IPS-NIHi11 (cell line): ENCODE results near the gene YIPF7.

ENCODE experiments used
- DNase-seq: peaks from one replicate; pipeline ENCODE4 v3.0.0; 2012; ENCODE audit warnings: mixed read lengths, low spot score

Gene YIPF7

DNA sequence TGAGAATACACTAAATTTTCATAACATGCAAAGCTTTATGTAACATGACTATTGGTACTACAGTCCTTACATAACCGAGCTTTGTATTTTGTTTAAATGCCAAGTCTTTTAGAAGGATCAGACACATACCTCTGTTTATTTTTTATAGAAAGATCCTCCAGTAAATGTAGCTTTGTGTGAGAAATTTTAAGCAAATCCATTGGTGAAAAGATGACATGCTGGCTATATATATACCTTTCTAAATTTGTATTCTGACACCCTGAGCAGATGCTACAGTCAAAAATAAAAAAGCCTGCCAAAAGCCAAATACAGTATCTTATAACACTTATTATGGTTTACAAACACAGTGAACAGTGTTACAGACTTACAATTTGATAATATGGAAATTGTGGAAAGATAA is at the start of gene YIPF7:
Gene YIPF7 (minus strand): TSS at position 201 of the 400 bp plus-strand sequence. CDS start 1,525 bp downstream, outside the sequence.
- no peak for DNase-seq

GRCh38 chr4:44701037-44701436 is 49.6 kb upstream of the YIPF7 start:
- DNase-seq = no peak

DNA sequence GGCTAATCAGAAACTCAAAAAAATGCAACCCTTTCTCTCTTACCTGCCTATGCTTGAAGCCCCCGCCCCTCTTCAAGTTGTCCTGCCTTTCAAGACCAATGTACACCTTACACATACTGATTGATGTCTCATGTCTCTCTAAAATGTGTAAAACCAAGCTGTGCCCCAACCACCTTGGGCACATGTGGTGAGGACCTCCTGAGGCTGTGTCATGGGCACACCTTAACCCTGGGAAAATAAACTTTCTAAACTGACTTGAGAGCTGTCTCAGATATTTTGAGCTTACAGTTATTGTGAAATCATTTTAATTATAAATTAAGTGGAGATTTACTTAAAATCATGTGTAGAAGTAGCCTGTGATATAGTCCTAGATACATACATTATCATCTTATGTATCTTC is 49.0 kb upstream of the YIPF7 start:
- no peak for DNase-seq

GRCh38 chr4:44684648-44685047 is 33.2 kb upstream of the YIPF7 start:
- DNase-seq = no peak

DNA sequence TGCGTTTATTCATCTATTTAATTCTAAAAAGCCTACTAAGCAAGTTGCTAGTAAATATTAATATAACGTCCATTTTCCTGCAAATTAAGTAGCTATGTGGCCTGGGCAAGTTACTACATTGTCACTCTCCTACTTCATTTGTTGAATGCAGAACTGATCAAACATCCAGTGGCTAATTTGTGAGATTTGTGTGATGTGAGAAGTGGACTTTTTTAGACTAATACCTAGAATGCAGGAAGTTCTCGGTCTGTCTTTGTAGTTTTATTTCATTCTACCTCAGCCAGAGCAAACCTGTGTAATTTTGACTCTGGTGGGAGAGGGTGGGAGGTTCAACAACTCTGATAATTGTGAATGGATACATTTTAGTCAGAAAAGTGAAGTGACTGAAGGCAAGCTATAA is 27.6 kb upstream of the YIPF7 start:
- DNase-seq = no peak

DNA sequence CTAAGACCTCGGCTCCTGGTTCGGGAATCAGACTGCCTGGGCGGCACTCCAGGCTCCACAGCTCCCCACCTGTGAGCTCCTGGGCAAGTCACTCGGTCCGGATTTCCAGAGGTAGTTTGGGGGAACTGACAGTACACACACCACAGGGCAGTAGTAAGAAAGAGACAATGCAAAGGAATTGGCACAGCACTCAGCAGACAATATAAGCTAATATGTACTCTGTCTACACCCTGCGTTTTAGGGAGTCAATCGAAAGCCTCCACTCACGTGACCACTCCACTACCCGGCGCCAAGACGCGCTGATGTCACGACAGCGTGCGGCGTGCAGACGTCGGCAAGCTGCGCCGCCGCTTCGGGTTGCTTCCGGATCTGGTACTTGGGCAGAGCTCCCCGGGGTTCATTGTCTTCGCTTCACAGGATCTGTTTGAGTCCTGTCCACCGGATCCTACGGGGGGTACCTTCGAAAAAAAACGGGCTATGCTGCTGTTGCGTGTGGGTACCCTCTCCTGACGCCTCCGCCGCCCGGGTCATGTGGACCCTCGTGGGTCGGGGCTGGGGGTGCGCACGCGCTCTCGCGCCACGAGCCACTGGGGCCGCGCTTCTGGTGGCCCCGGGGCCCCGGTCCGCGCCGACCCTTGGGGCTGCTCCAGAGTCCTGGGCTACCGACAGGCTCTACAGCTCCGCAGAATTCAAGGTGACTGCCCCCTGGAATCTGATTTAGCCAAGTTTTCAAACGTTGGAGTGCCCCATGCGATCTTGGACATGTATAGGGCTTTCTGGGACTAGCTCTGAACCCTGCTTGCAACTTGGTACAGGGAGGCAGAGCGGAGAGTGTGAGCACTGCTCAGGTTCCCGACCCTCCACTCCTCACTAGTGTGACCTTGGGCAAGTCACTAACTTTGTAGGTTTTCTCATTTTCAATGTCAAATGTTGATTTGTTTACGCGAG is 26.9 kb upstream of the YIPF7 start, which contains the start of gene GUF1:
Gene GUF1 (plus strand): TSS at position 327 of the 948 bp plus-strand sequence. CDS start 203 bp downstream, at position 530.
- DNase-seq = peak; percentile 91

- no peak for DNase-seq
Observed at GRCh38 chr4:44675366-44675765, 23.9 kb upstream of the YIPF7 start.

DNA sequence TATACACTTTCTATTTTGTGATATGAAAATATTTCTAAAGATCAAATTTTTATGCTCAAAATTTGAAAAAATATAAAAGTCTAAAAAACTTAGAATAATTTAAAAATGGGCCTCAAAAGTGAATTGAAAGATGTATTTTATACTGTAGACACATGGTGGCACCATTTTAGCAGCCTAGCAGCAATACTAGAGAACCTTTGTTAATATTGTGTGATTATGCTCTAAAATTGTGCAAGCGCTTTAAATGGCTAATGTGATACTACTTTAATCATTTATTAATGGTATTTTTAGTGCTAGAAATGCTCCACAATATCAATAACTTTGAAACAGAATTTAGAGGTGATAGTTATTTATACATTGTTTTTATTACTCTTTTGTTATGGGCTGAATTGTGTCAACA is 23.0 kb upstream of the YIPF7 start:
- no peak for DNase-seq

GRCh38 chr4:44671636-44672035 is 20.2 kb upstream of the YIPF7 start:
- DNase-seq = no peak

- DNase-seq = no peak
Observed at GRCh38 chr4:44670506-44671199, 19.2 kb upstream of the YIPF7 start.

GRCh38 chr4:44668526-44668925 is 17.1 kb upstream of the YIPF7 start:
- no peak for DNase-seq

- DNase-seq = no peak
Observed at GRCh38 chr4:44663539-44664263, 12.3 kb upstream of the YIPF7 start.

GRCh38 chr4:44662623-44663005 is 11.2 kb upstream of the YIPF7 start:
- no peak for DNase-seq

DNA sequence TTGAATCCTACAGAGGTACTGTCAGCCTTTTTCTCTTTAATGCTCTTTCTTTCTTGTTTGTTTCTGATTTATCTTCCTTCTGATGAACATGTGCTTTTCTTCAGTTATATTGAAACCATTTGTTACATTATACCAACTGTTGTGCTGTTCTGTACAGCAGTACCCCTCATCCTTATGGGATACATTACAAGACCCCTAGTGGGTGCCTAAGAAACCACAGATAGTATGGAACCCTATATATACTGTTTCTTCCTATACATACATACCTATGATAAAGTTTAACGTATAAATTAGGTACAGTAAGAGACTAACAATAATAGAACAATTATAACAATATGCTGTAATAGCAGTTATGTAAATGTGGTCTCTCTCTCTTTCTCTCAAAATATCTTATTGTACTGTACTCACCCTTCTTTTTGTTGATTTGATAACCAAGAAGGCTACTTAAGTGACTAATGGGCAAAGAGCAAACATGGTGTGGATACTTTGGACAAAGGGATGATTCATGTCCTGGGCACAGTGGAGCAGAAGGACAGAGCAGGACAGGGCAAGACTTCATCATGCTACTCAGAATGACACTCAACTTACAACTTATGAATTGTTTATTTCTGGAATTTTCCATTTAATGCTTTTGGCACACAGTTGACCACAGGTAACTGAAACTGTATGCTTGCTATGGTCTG is 10.7 kb upstream of the YIPF7 start:
- DNase-seq = no peak

GRCh38 chr4:44660396-44660795 is 9.0 kb upstream of the YIPF7 start:
- no peak for DNase-seq

GRCh38 chr4:44652002-44652401 is 577 bp upstream of the YIPF7 start:
- no peak for DNase-seq

- DNase-seq = no peak
Observed at GRCh38 chr4:44646151-44646550, 5.3 kb downstream of the YIPF7 start.

DNA sequence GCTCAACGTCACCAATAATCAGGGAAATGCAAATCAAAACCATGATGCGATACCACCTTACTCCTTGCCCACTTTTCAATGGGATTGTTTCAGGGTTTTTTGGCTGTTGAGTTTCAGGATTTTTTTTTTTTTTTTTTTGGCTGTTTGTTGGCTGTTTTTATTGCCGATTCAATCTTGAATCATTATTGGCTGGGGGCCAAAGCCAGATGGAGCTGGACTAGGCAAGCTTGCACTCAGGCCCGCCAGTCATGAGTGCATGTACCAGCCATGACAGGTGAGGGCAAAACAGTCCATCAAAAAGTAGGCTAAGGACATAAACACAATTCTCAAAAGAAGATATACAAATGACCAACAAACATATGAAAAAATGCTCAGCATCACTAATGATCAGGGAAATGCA is 13.3 kb downstream of the YIPF7 start:
- no peak for DNase-seq

GRCh38 chr4:44632733-44633132 is 18.7 kb downstream of the YIPF7 start:
- no peak for DNase-seq

DNA sequence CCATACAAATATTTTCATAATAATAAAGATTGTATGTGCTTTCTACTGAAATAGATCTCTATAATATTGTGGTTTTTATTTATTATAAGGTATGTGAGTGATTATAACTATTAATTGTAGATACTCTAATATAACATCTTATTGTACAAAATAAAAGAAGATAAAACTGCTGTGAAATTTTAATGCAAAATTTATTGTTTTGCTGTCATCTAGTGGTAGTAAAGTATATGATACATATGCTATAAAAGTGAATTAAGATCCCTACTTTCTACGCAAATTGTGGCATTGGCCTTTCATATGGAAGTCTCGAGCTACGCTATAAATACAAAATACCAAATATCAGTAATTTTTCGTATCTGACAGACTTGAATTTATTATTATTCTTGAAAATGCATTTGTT is 19.3 kb downstream of the YIPF7 start:
- no peak for DNase-seq

- DNase-seq = peak; percentile 68
Observed at GRCh38 chr4:44629280-44629866, 22.1 kb downstream of the YIPF7 start.
